Inferior parietal cortex (tissue), 1 donor: ENCODE data around the gene ANKRD24.
A peak's percentile ranks its signal among the peaks of the same experiment; 100 is the strongest.
"Not testable (repeated sequence)": the region's sequence is repeated elsewhere in the genome, so short reads cannot be mapped to it uniquely, and the experiment has no call there.

Experiments used
- DNase-seq: peaks from one replicate; pipeline ENCODE4 v3.0.0-alpha.2; 2016; ENCODE audit errors: extremely low spot score

Gene ANKRD24

DNA sequence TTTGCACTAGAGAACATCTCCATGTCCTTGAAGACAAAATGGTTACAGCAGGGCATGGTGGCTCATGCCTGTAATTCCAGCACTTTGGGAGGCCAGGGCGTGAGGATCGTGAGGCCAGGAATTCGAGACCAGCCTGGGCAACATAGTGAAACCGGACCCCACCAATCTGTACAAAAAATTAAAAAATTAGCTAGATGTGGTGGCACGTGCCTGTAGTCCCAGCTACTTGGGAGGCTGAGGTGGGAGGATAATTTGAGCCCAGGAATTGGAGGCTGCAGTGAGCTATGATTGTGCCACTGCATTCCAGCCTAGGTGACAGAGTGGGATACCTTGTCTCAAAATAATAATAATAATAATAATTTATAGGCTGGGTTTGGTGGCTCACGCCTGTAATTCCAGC lies 47.7 kb downstream of the ANKRD24 start:
- DNase-seq, result not testable (repeated sequence)

DNA sequence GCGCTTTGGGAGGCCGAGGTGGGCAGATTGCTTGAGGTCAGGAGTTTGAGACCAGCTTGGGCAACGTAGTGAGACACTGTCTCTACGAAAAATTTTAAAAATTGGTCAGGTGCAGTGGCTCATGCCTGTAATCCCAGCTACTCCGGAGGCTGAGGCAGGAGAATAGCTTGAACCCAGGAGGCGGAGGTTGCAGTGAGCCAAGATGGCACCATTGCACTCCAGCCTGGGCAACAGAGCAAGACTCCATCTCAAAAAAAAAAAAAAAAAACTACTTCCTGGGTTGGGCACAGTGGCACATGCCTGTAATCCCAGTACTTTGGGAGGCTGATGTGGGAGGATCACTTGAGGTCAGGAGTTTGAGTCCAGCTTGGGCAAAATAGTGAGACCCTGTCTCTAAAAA lies 49.0 kb downstream of the ANKRD24 start:
- DNase-seq, result not testable (repeated sequence)

DNA sequence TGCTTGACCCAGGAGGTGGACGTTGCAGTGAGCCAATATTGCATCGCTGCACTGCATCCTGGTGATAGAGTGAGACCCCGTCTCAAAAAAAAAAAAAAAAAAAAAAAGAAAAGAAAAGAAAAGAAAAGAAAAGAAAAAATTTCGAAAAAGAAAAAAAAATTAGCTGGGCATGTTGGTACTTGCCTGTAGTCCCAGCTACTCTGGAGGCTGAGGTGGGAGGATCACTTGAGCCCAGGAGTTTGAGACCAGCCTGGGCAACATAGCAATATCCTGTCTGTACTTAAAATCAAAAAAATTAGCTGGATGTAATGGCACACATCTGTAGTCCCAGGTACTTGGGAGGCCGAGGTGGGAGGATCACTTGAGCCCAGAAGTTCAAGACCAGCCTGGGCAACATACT lies 49.6 kb downstream of the ANKRD24 start:
- not testable (repeated sequence) for DNase-seq

DNA sequence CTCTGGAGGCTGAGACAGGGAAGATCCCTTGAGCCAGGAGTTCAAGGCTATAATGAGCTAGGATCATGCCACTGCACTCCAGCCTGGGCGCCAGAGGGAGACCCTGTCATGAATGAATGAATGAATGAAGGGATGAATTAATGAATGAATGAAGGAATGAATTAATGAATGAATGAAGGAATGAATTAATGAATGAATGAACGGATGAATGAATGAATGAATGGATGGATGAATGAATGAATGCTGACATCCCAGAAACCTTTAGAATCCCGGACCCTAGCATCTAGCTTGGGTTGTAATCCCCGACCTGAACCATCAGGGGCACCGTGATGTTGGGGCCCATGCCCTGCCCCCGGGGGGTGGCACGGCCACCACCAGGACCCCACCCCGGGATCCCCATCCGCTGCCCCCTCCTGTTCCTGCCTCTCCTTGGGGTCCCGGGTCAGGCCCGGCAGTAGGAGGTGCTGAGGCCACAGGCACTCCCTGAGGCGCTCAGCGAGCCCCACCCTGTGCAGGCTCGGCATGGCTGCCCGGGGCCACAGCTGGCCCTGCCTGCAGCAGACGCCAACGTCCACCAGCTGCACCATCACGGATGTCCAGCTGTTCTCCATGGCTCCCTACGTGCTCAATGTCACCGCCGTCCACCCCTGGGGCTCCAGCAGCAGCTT lies 50.3 kb downstream of the ANKRD24 start:
- DNase-seq, result no peak

DNA sequence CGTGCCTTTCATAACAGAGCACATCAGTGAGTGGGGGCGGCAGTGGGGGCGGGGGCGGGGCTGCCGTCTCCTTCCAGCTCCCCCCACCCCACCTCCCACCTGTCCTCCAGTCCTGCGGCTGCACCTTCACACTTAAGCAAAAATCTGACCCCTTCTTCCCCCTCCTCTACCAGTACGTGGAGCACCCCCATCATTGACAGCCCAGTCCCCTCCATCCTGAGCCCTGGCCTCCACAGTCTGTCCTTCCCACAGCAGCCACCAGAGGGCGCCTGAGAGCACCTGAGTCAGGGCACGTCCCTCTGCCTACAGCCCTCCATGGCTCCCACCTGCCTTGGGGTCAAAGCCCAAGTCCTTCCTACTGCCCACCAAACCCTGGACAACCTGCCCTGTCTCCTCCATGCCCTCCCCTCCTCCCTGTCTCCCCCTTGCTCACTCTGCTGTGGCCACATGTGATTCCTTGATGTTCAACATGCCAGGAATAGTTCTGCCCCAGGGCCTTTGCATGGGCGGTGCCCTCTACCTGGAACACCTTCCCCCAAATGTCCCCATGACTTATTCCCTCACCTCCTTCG lies 50.9 kb downstream of the ANKRD24 start:
- DNase-seq, result peak; percentile 33

DNA sequence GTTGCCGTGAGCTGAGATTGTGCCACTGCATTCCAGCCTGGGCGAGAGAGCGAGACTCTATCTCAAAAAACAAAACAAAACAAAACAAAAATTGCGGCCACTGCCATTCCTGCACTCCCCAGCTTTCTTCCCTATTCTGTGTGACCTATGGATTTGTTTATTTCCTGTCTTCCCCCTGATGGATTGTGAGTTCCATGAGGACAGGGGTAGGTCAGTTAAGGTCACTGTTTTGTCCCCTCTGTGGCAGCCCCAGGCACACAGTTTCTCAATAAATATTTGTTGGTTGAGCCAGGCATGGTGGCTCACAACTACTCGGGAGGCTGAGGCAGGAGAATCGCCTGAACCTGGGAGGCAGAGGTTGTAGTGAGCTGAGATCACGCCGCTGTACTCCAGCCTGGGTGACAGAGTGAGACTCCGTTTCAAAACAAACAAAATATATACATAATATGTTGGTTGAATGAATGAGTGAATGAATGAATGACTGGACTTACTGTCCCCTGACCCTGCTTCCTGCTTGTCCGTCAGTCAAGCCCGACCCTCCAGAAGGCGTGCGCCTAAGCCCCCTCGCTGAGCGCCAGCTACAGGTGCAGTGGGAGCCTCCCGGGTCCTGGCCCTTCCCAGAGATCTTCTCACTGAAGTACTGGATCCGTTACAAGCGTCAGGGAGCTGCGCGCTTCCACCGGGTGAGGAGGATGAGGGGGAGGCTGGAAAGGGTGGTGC lies 51.8 kb downstream of the ANKRD24 start:
- no peak for DNase-seq

DNA sequence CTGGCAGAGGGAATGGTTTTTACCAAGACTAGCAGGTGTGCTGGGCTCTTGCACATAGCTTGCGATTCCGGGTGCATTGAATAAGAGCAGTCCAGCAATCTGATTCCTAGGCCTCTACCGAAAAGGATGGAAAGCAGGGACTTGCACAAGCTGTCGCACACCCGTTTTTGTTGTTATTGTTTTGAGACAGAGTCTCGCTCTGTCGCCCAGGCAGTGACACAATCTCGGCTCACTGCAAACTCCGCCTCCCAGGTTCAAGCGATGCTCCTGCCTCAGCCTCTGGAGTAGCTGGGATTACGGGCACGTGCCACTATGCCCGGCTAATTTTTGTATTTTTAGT lies 52.3 kb downstream of the ANKRD24 start:
- no peak for DNase-seq

DNA sequence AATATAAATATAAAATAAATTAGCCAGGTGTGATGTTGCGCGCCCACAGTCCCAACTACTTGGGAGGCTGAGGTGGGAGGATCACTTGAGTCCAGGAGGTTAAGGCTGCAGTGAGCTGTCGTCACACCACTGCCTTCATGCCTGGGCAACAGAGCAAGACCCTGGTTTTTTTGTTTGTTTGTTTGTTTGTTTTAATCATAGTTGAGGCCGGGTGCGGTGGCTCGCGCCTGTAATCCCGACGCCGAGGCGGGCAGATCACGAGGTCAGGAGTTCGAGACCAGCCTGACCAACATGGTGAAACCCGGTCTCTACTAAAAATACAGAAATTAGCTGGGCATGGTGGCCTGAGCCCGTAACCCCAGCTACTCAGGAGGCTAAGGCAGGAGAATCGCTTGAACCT lies 55.0 kb downstream of the ANKRD24 start:
- not testable (repeated sequence) for DNase-seq

DNA sequence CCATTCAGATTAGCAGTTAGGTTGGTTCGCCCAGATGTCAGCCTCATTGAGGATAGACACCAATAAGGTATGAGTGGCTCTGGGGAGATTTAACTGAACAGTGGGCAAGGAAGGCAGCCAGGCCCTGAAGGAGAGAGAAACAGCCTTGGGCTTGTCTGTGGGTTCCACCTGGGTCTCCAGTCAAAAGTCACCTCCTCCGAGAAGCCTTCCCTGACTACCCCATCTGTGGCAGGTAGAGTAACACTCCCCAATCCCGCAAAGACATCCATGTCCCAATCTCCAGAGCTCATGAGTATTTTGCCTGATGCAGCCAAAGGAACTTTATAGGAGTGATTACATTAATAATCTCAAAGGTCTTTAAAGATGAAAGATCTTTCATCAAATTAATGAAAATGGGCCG lies 56.3 kb downstream of the ANKRD24 start:
- DNase-seq, result no peak

DNA sequence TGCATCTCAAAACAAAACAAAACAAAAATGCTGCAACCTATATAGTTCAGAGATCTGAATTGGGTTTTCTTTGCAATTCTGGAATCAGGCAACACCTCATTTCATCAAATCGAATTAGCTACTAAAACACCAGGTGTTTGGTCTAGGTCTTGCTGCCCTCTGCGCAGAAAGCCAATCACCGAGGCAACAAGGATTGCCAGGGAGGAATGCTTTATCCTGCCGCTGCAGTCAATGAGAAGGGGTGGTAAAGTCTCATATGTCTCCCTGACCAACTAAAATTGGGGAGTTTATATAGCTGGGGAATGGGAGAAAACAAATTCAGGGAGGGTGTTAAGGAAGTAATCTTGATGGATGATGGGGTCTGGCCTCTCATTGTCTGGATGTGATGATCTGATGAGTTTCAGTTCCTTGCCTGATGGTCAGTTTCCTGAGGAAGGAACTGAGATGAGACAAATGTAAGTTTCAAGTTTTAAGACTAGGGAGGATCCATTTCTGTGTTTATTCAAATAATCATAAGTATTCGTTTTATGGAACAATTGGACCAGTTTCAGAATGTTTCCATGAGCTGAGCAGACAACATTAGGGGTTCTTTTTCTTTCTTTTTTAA lies 59.4 kb downstream of the ANKRD24 start:
- DNase-seq, result no peak

DNA sequence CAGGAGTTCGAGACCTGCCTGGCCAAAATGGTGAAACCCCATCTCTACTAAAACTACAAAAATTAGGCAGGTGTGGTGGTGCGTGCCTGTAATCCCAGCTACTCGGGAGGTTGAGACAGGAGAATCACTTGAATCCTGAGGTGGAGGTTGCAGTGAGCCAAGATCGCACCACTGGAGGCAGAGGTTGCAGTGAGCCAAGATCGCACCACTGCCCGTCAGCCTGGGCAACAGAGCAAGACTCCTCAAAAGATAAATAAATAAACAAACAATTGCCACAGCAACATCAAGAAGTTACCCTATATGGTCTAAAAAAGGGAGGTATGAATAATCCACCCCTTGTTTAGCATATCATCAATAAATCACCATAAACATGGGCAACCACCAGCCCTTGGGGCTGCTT lies 63.4 kb downstream of the ANKRD24 start:
- not testable (repeated sequence) for DNase-seq

DNA sequence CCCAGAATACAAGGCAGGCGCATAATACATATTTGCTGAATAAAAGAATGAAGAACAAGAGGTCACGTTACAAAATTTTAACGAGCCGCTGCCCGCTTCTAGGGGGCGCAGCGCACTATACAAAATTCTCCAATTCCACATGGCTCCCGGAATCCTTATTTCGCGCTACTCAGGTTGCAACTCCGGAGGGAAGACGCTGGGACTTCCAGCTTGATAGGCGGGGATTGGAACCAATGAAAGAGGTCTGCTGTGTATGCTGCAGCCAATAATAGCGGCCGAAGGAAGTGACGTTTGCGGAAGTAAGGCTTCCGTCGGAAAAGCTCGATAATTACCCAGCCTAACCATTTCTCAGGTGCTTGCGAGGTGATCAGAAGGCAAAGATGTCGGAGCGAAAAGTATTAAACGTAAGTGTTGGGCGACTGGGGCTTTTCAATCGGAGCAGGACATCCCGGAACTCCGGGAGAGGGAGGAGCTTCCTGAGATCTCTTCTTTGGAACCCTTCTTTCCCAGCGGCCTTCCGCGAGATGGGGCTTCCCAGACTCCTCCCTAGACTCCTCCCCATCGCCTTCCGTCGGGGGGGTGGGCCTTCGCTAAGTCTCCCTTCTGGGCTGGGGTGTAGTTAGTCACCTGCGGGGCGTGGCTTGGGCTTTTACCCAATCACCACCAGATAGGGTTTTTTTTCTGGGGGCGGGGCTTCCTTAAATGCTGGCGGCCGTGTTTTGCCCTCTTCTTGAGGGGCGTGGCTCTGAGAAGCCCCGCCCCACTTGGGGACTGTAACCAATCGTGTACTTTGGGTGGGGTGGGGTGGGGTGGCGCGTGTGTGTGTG lies 64.5 kb downstream of the ANKRD24 start, which contains the start of gene YJU2:
TSS of gene YJU2 (plus strand) at position 314 of the 827 bp plus-strand sequence. CDS start at position 381, 67 bp downstream.
- peak; percentile 99 for DNase-seq

DNA sequence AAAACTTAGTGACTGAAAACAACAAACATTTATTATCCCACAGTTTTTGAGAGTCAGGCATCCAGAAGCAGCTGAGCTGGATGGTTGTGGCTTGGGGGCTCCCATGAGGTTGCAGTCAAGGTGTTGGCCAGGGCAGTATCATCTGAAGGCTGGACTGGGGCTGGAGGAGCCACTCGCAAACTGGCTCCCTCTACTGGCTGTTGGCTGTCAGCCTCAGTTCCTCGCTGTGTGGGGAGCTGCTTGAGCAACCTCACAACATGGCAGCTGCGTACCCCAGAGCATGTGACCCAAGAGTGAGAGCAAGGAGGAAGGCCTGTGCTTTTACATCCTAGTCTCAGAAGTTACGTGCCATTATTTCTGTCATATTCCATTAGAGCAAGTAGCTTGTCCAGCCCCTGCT lies 74.1 kb downstream of the ANKRD24 start:
- no peak for DNase-seq

DNA sequence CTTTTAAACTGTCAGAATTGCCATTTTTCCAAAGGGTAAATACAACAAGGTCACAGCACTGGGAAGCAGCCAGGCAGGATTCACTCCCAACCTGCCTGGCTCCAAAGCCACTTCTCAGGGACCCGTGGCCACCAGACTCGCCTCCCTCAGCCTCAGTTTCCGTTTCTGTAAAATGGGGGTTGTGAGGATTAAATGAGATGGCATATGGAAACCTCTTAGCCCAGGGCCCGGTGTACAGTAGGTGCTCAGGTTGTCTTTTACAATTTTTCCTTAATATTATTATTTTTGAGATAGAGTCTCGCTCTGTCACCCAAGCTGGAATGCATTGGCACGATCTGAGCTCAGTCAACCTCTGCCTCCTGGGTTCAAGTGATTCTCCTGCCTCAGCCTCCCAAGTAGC lies 74.5 kb downstream of the ANKRD24 start:
- DNase-seq, result no peak

DNA sequence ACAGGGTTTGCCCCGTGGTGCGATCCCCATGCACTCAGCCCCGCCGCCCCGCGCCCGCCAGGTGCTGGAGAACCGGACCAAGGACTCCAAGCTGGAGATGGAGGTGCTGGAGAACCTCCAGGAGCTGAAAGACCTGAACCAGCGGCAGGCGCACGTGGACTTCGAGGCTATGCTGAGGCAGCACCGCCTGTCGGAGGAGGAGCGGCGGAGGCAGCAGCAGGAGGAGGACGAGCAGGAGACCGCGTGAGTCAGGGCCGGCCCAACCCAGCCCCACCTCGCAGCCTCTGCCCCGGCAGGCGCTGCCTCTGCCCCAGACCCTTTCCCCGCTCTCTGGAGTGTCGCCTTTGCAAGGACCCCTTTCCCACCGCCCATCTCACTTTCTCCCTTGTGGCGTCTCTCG lies 75.7 kb downstream of the ANKRD24 start:
- no peak for DNase-seq

DNA sequence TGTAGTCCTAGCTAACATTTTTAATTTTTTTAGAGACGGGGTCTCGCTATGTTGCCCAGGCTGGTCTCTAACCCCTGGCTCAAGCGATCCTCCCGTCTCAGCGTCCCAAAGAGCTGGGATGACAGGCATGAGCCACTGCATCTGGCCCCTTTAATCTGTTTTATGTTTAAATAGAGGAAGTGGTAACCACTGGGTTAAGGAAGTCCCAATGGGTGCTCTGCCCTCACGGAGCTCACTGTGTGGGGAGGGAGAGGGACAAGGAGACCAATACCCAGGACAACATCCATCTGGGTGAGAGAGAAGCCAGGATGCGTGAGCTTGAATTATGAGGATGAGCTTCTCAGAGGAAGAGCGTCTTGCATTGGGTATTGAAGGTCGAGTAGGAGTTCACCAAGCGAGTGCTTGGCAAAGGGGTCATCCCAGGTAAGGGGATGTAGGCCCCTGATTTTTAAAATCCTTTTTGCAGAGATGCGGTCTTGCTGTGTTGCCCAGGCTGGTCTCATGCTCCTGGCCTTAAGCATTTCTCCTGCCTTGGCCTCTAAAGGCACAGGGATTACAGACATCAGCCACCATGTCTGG lies 78.2 kb downstream of the ANKRD24 start:
- no peak for DNase-seq

DNA sequence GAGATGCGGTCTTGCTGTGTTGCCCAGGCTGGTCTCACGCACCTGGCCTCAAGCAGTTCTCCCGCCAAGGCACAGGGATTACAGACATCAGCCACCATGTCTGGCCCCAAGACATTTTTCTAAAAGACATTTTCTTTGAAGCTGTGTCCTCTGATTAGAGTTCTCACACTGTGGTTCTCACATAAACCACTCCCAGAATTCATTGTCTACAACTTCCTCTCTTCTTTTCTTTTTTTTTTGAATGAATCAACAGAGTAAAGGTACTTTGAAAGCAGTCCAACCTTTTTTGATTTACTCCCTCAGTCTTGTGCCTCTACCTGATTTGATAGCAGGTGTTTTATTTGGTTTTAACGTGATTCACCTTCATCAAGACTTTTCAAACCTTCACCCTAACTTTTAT lies 82.3 kb downstream of the ANKRD24 start:
- DNase-seq, result no peak

DNA sequence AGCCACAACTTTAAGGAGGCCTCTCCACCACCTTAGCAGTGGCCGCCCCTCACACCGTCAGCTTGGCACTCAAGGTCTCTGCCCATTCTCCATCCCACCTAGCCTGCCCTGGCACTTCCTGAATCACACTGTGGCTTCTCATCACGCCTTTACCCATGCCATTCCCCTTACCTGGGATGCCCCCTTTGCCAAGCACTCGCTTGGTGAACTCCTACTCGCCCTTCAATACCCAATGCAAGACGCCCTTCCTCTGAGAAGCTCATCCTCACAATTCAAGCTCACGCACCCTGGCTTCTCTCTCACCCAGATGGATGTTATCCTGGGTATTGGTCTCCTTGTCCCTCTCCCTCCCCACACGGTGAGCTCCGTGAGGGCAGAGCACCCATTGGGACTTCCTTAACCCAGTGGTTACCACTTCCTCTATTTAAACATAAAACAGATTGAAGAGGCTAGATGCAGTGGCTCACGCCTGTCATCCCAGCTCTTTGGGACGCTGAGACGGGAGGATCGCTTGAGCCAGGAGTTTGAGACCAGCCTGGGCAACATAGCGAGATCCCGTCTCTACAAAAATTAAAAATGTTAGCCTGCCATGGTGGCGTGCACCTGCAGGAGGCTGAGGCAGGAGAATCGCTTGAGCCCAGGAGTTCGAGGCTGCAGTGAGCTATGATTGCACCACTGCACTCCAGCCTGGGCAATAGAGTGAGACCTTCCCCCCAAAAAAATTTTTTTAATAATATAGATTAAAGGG lies 83.9 kb downstream of the ANKRD24 start:
- no peak for DNase-seq

DNA sequence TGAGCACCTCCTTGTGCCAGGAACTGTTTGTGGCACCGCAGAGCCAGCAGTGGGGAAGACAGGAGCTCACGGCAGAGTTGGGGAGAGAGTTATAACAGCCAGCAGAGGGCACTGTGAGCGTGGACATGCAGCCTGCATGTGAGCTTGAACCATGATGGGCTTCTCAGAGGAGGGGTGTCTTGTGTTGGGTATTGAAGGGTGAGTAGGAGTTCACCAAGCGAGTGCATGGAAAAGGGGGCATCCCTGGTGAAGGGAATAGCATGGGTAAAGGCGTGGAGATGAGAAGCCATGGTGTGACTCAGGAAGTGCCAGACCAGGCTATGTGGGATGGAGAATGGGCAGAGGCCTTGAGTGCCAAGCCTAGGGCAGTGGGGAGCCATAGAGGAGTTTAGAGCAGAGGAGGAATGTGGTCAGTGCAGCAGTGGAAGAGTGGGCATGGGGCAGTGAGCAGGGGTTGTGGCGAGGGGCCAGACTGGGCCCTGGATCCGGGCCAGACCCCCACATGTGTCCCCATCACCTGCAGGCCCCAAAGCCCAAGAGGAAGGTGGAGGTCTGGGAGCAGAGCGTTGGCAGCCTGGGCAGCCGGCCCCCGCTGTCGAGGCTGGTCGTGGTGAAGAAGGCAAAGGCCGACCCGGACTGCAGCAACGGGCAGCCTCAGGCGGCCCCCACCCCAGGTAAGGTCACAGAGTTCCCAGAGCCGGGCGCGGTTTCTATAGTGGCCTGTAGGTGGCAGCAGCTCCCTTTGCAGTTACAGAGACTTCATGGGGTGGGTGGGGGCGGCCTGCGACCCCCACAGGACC lies 84.8 kb downstream of the ANKRD24 start:
- peak; percentile 25 for DNase-seq
